Testis (tissue), 2 donors: ENCODE measurements around the gene SKAP1.

Experiments used
- POLR2A ChIP-seq: fragments of 450-650 bp; IDR thresholded peaks from one replicate; pipeline ENCODE4 v1.6.1; 2017; ENCODE audit warnings: antibody characterized with exemption, mild to moderate bottlenecking, moderate library complexity
- TF ChIP-seq, protein P1 (sequence below), 3 experiments: fragments of 450-650 bp in 2 of 3; fragments of 200-600 bp in 1 of 3; sonication (generic) in 1 of 3; IDR thresholded peaks; one replicate each; pipeline ENCODE4 v1.5.1; 2016 to 2019; ENCODE audit warnings: antibody characterized with exemption in 3 of 3, mild to moderate bottlenecking in 2 of 3, moderate library complexity in 1 of 3

DNA sequence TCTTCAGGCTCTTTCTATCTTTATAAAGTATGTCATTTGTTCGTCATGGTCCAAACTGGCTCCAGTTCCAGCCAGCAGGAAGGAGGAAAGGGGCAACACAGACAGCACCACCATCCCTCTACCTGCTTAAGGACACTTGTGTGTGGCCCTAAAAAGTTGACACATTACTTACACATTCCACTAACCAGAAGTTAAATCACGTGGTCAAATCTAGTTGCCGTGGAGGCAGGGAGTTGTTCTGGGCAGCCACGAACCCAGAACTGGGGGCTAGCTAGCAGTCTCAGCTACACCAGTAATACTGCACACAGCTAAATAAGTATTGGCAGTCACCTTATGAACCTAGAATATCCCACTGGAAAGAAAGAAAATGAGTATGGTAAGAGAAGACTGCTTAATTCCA lies 218.2 kb downstream of the SKAP1 start:
- TF ChIP-seq, protein P1, sequence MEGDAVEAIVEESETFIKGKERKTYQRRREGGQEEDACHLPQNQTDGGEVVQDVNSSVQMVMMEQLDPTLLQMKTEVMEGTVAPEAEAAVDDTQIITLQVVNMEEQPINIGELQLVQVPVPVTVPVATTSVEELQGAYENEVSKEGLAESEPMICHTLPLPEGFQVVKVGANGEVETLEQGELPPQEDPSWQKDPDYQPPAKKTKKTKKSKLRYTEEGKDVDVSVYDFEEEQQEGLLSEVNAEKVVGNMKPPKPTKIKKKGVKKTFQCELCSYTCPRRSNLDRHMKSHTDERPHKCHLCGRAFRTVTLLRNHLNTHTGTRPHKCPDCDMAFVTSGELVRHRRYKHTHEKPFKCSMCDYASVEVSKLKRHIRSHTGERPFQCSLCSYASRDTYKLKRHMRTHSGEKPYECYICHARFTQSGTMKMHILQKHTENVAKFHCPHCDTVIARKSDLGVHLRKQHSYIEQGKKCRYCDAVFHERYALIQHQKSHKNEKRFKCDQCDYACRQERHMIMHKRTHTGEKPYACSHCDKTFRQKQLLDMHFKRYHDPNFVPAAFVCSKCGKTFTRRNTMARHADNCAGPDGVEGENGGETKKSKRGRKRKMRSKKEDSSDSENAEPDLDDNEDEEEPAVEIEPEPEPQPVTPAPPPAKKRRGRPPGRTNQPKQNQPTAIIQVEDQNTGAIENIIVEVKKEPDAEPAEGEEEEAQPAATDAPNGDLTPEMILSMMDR (IDR thresholded peaks at IDR 0.05): no peak
- no peak for TF ChIP-seq POLR2A
